Vagina (tissue), 2 donors: Measurements from ENCODE around the gene SLC66A1.

Experiments
- CTCF ChIP-seq, 3 experiments: fragments of 450-650 bp in 2 of 3; fragments of 200-600 bp in 1 of 3; sonication (generic) in 1 of 3; IDR thresholded peaks; one replicate each; pipeline ENCODE4 v1.5.1; 2017 to 2019; ENCODE audit warnings: antibody characterized with exemption in 3 of 3, mild to moderate bottlenecking in 2 of 3, moderate library complexity in 2 of 3
- POLR2A ChIP-seq, 2 donors: fragments of 450-650 bp; IDR thresholded peaks; one replicate each; pipeline ENCODE4 v1.6.1; 2017; ENCODE audit warnings: antibody characterized with exemption in 2 of 2, mild to moderate bottlenecking in 2 of 2, moderate library complexity in 2 of 2
- POLR2AphosphoS5 ChIP-seq, 2 donors: sonication (generic); formaldehyde crosslinking; IDR thresholded peaks; one replicate each; pipeline ENCODE4 v1.9.0; 2017; ENCODE audit warnings: antibody characterized with exemption in 2 of 2, mild to moderate bottlenecking in 2 of 2, low read depth in 1 of 2; ENCODE audit not compliant: insufficient read depth in 1 of 2

GRCh38 chr1:19325368-19325957 is 13.3 kb downstream of the SLC66A1 start:
- TF ChIP-seq POLR2A (IDR thresholded peaks at IDR 0.05) (no peak), CTCF (IDR thresholded peaks at IDR 0.05) (no peak), POLR2AphosphoS5 (IDR thresholded peaks at IDR 0.05; ENCODE audit: insufficient read depth in 1 of 2, low read depth in 1 of 2) (no peak)
